Trophoblast cell (in vitro differentiated cells and primary cell): ENCODE results near the gene SRSF2.

ENCODE experiments used
- DNase-seq, 2 donors: peaks; one replicate each; pipeline ENCODE4 v3.0.0-alpha.2; 2016
- H2AFZ ChIP-seq: 2 replicates; pipeline ENCODE4 v1.6.1; 2013; ENCODE audit warnings: low read length, moderate library complexity, mild to moderate bottlenecking; ENCODE audit not compliant: insufficient read depth, poor library complexity
- H2AK5ac ChIP-seq: 2 replicates; pipeline ENCODE4 v1.6.1; 2013; ENCODE audit warnings: mild to moderate bottlenecking, low read length
- H2BK120ac ChIP-seq: 2 replicates; pipeline ENCODE4 v1.6.1; 2013; ENCODE audit warnings: low read length, mild to moderate bottlenecking, moderate library complexity; ENCODE audit not compliant: insufficient read depth, poor library complexity
- H2BK12ac ChIP-seq: 2 replicates; pipeline ENCODE4 v1.6.1; 2013; ENCODE audit warnings: mild to moderate bottlenecking, low read length, moderate library complexity
- H2BK5ac ChIP-seq: 2 replicates; pipeline ENCODE4 v1.6.1; 2013; ENCODE audit warnings: low read length, low read depth, moderate library complexity, mild to moderate bottlenecking; ENCODE audit not compliant: poor library complexity
- H3K14ac ChIP-seq: 2 replicates; pipeline ENCODE4 v1.6.1; 2013; ENCODE audit warnings: mild to moderate bottlenecking, low read length
- H3K18ac ChIP-seq: 2 replicates; pipeline ENCODE4 v1.6.1; 2013; ENCODE audit warnings: mild to moderate bottlenecking, low read length
- H3K23ac ChIP-seq: 2 replicates; pipeline ENCODE4 v1.6.1; 2013; ENCODE audit warnings: low read length
- H3K27ac ChIP-seq: 2 replicates; pipeline ENCODE4 v1.5.1; 2013; ENCODE audit warnings: low read depth, mild to moderate bottlenecking, inconsistent platforms, low read length, moderate library complexity
- H3K27me3 ChIP-seq: 2 replicates; pipeline ENCODE4 v1.6.1; 2013; ENCODE audit warnings: inconsistent platforms, mild to moderate bottlenecking, low read length, moderate library complexity; ENCODE audit not compliant: insufficient read depth
- H3K36me3 ChIP-seq, 2 experiments: 1 replicate in 1 of 2; 2 replicates in 1 of 2; pipeline ENCODE4 v1.6.1; 2013; ENCODE audit warnings: low read length in 2 of 2, mild to moderate bottlenecking in 2 of 2, moderate library complexity in 1 of 2; ENCODE audit not compliant: insufficient read depth in 2 of 2, control insufficient read depth in 1 of 2
- H3K4ac ChIP-seq: 2 replicates; pipeline ENCODE4 v1.6.1; 2013; ENCODE audit warnings: low read depth, mild to moderate bottlenecking, low read length, moderate library complexity
- H3K4me1 ChIP-seq, 2 experiments: 1 replicate in 1 of 2; 2 replicates in 1 of 2; pipeline ENCODE4 v1.6.1; 2013; ENCODE audit warnings: low read length in 2 of 2, mild to moderate bottlenecking in 2 of 2, moderate library complexity in 1 of 2; ENCODE audit not compliant: insufficient read depth in 2 of 2, control insufficient read depth in 1 of 2
- H3K4me2 ChIP-seq: 2 replicates; pipeline ENCODE4 v1.6.1; 2013; ENCODE audit warnings: inconsistent platforms, mild to moderate bottlenecking, low read length, moderate library complexity
- H3K4me3 ChIP-seq: 2 replicates; pipeline ENCODE4 v1.5.1; 2013; ENCODE audit warnings: mild to moderate bottlenecking, low read depth, low read length, inconsistent platforms
- H3K79me1 ChIP-seq: one replicate; pipeline ENCODE4 v1.6.1; 2013; ENCODE audit warnings: low read length
- H3K79me2 ChIP-seq: 2 replicates; pipeline ENCODE4 v1.6.1; 2013; ENCODE audit warnings: low read length, mild to moderate bottlenecking; ENCODE audit not compliant: control insufficient read depth, insufficient read depth, poor library complexity
- H3K9ac ChIP-seq: 2 replicates; pipeline ENCODE4 v1.6.1; 2013; ENCODE audit warnings: mild to moderate bottlenecking, low read length
- H3K9me3 ChIP-seq: 2 replicates; pipeline ENCODE4 v1.6.1; 2013; ENCODE audit warnings: low read depth, mild to moderate bottlenecking, control low read depth, inconsistent platforms, low read length; ENCODE audit not compliant: insufficient read depth
- H4K12ac ChIP-seq: 2 replicates; pipeline ENCODE4 v1.6.1; 2013; ENCODE audit warnings: low read depth, mild to moderate bottlenecking, low read length, moderate library complexity
- H4K8ac ChIP-seq: 2 replicates; pipeline ENCODE4 v1.6.1; 2013; ENCODE audit warnings: low read depth, mild to moderate bottlenecking, low read length, moderate library complexity
- H4K91ac ChIP-seq: one replicate; pipeline ENCODE4 v1.6.1; 2013; ENCODE audit warnings: low read depth, mild to moderate bottlenecking, low read length, moderate library complexity
- WGBS: extraction: QIAGEN DNeasy Blood & Tissue Kit; methylation state at CpG from one replicate; pipeline ENCODE4 v1.1.7; 2013; ENCODE audit warnings: missing lambda C conversion rate; ENCODE audit not compliant: insufficient read length, insufficient coverage; ENCODE audit errors: extremely low coverage; 5-methylcytosine and 5-hydroxymethylcytosine counted together

SRSF2 gene

DNA sequence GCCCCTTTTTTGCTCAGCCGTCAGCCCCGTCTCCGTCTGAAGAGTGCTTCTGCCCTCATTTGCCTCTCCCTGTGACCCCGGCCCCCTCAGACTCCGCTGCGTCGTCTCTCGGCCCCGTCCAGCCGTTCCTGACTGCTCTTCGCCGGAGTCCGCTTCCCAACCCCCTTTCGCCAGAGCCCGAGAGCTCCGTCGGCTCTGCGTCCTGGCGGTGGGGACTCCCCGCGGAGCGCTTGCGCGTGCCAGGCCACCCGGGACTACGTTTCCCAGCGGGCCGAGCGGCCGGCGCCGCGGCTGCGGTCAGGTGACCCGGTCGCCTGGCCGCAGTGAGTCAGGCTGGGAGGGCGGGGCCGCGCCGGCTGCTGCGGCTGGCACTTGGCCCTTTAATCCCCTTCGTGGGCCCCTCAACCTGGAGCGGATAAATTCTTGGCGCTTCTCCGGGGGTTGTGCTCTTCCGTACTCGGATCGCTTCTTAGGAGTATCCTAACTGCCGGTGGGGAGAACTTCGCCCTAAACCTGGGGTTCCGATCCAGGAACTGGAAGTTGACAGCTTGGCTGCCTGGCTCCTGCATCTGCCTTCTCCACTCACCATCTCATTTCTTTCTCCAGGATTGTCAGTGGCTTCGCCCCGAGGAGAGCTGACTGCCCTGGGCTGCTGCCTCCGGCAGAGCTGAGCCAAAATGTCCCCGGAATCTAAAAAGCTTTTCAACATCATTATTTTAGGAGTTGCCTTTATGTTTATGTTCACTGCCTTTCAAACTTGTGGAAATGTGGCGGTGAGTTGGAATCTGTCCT, 741 bp upstream of the SRSF2 start, which contains the start of gene MFSD11:
MFSD11 (plus strand) TSS at position 444 of the 792 bp plus-strand sequence; CDS start at position 678, 234 bp downstream.
- peak within 1 kb of the TSS; percentile 100 for H3K14ac ChIP-seq
- H3K27ac ChIP-seq: peak within 1 kb of the TSS; percentile 99
- H2BK5ac ChIP-seq: peak within 1 kb of the TSS; percentile 99
- H3K79me1 ChIP-seq: peaks cover 17% of the 10 kb centered on the region
- H3K4me3 ChIP-seq: peak within 1 kb of the TSS; percentile 97
- DNase-seq: peak; percentile 94 to 95
- peak within 1 kb of the TSS; percentile 67 for H2BK12ac ChIP-seq
- H2AFZ ChIP-seq: peak within 1 kb of the TSS; percentile 77
- H4K91ac ChIP-seq: peak within 1 kb of the TSS; percentile 99
- peak within 1 kb of the TSS; percentile 96 for H3K9ac ChIP-seq
- peaks cover 0 to 2% of the 10 kb centered on the region in 2 experiments for H3K4me1 ChIP-seq
- H2AK5ac ChIP-seq: peak within 1 kb of the TSS; percentile 99
- peak within 1 kb of the TSS; percentile 96 for H4K12ac ChIP-seq
- no CpG with 5 or more reads among the region's 57 CpGs for WGBS
- H3K9me3 ChIP-seq: no peaks in the 10 kb centered on the region
- H2BK120ac ChIP-seq: peak within 1 kb of the TSS; percentile 98
- H3K4me2 ChIP-seq: peak within 1 kb of the TSS; percentile 92
- H3K18ac ChIP-seq: peak within 1 kb of the TSS; percentile 99
- no peak within 1 kb of the TSS for H3K23ac ChIP-seq
- H4K8ac ChIP-seq: peak within 1 kb of the TSS; percentile 99
- peaks cover 9 to 19% of the 10 kb centered on the region in 2 experiments for H3K36me3 ChIP-seq
- no peaks in the 10 kb centered on the region for H3K27me3 ChIP-seq
- peak within 1 kb of the TSS; percentile 96 for H3K4ac ChIP-seq
- peaks cover 18% of the 10 kb centered on the region for H3K79me2 ChIP-seq

DNA sequence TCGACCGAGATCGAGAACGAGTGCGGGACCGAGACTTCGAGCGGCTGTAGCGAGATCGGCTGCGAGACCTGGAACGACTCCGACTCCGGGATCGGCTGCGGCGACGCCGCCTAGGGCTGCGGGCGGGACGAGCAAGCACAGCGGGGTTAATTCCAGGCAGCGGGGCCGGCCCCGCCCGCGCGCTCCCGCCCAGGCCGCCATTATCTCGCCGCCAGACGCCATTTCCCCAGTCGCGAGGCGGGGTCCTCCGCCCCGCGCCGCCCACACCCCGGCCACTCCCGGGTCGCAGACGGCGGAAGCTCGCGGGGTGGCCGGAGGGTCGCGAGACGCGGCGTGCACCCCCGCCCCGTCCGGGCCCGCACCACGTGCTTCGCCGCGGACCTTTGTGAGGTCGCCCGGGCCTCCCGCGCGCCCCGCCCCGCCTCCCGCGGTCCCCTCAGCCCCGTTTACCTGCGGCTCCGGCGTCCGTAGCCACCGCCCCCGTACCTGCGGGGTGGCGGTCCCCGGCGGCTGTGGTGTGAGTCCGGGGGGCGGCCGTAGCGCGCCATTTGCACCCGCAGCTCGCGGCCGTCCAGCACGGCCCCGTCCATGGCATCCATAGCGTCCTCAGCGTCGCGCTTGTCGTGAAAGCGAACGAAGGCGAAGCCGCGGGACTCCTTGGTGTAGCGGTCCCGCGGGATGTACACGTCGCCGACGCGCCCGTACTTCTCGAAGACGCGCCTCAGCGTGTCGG, 616 bp downstream of the SRSF2 start:
- Histone ChIP-seq H3K4me2 (peak overlapping the region; percentile 55), H3K27me3 (no peaks in the 10 kb centered on the region), H3K14ac (peak overlapping the region; percentile 100), H3K9ac (peak overlapping the region; percentile 91), H2AK5ac (peak overlapping the region; percentile 99), H3K18ac (peak overlapping the region; percentile 99), H4K91ac (peak overlapping the region; percentile 98), H4K8ac (peak overlapping the region; percentile 96), H2AFZ (peak overlapping the region; percentile 30), H3K79me2 (peaks cover 18% of the 10 kb centered on the region), H4K12ac (peak overlapping the region; percentile 65), H3K4ac (peak overlapping the region; percentile 89), H3K4me1 (peaks cover 0 to 2% of the 10 kb centered on the region in 2 experiments), H3K36me3 (peaks cover 10 to 20% of the 10 kb centered on the region in 2 experiments), H3K23ac (no peak overlapping the region), H2BK120ac (peak overlapping the region; percentile 81), H3K27ac (peak overlapping the region; percentile 96), H2BK5ac (peak overlapping the region; percentile 90), H3K4me3 (peak overlapping the region; percentile 97), H3K9me3 (no peaks in the 10 kb centered on the region), H2BK12ac (peak overlapping the region; percentile 67), H3K79me1 (peaks cover 17% of the 10 kb centered on the region)
- WGBS: no CpG with 5 or more reads among the region's 117 CpGs
- DNase-seq: peak; percentile 59 to 73

DNA sequence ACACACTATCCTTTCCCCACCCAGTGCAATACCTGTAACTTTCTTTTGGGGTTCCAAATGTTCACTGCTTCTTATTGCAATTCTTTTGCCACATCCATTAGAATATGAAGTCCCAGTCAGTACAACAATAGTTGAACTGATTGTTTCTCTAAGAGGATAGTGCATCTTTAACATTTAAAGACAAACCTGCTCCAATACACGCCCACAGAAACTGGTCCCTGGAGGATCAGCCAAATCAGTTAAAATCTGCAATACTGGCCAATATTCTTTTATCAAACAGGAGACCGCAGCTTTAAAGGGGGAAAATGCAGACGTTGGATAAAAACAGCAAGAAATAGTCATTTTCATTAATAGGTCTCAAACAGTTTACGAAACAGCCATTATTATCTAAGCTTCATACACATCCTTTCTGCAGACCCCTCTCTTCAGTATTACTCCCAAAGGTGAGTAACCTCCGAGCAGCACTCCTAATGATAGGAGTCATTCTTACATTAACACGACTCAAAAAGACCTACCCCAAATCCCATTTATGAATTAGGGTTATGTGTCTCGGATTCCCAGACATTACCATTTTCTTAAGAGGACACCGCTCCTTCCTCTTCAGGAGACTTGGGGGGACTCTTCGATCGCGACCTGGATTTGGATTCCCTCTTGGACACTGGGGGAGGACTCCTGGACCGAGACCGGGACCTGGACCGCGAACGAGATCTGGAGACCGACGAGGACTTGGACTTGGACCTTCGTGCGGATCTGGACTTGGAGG, 1.4 kb downstream of the SRSF2 start:
- H3K4me3 ChIP-seq: peak overlapping the region; percentile 97
- no peaks in the 10 kb centered on the region for H3K27me3 ChIP-seq
- H3K36me3 ChIP-seq: peaks cover 10 to 22% of the 10 kb centered on the region in 2 experiments

DNA sequence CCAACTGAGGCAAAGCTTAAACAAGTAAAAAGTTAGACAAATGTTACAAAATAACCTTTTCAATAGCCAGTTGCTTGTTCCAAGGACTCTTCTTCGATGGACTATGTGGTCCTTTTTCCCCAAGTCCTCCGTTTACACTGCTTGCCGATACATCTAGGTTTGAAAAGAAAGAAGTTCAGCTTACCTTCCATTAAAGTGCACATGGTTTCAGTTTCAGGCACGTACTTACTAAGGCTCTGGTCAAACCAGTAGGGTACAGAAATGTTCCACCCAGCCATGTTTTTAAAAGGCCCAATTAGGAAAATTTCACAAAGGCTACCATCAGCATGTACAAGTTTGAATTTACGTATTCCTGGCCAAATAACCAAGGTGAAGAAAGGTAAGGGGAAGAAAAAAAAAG, 2.1 kb downstream of the SRSF2 start:
- no peak overlapping the region for H2BK5ac ChIP-seq
- peak in 1 of 2 donors; percentile 33 for DNase-seq
- peaks cover 17% of the 10 kb centered on the region for H3K79me1 ChIP-seq
- H3K9ac ChIP-seq: no peak overlapping the region
- H3K4me2 ChIP-seq: peak overlapping the region; percentile 55
- H3K36me3 ChIP-seq: peaks cover 10 to 22% of the 10 kb centered on the region in 2 experiments
- no peak overlapping the region for H3K27ac ChIP-seq
- H3K4me1 ChIP-seq: peaks cover 0 to 2% of the 10 kb centered on the region in 2 experiments
- H3K23ac ChIP-seq: no peak overlapping the region
- no peak overlapping the region for H3K4me3 ChIP-seq
- no peak overlapping the region for H2AK5ac ChIP-seq
- no peak overlapping the region for H4K8ac ChIP-seq
- no peaks in the 10 kb centered on the region for H3K9me3 ChIP-seq
- no peak overlapping the region for H3K14ac ChIP-seq
- H2BK120ac ChIP-seq: no peak overlapping the region
- H4K91ac ChIP-seq: no peak overlapping the region
- peaks cover 18% of the 10 kb centered on the region for H3K79me2 ChIP-seq
- H3K4ac ChIP-seq: no peak overlapping the region
- H4K12ac ChIP-seq: no peak overlapping the region
- no peak overlapping the region for H2AFZ ChIP-seq
- no peaks in the 10 kb centered on the region for H3K27me3 ChIP-seq
- WGBS: no CpG with 5 or more reads among the region's 5 CpGs
- H2BK12ac ChIP-seq: no peak overlapping the region
- no peak overlapping the region for H3K18ac ChIP-seq

More for the DNA sequence above, 1.4 kb downstream of the SRSF2 start:
- peak overlapping the region; percentile 91 for H3K9ac ChIP-seq
- no peak for DNase-seq
- H3K79me1 ChIP-seq: peaks cover 17% of the 10 kb centered on the region
- H3K18ac ChIP-seq: peak overlapping the region; percentile 99
- H3K4ac ChIP-seq: peak overlapping the region; percentile 89
- peak overlapping the region; percentile 100 for H3K14ac ChIP-seq
- WGBS: no CpG with 5 or more reads among the region's 20 CpGs
- peak overlapping the region; percentile 97 for H2AK5ac ChIP-seq
- H3K4me2 ChIP-seq: peak overlapping the region; percentile 55
- peak overlapping the region; percentile 96 for H4K8ac ChIP-seq
- peak overlapping the region; percentile 81 for H2BK120ac ChIP-seq
- peaks cover 0 to 2% of the 10 kb centered on the region in 2 experiments for H3K4me1 ChIP-seq
- no peak overlapping the region for H3K23ac ChIP-seq
- H3K79me2 ChIP-seq: peaks cover 18% of the 10 kb centered on the region
- peak overlapping the region; percentile 98 for H4K91ac ChIP-seq
- H2AFZ ChIP-seq: peak overlapping the region; percentile 11
- H2BK12ac ChIP-seq: no peak overlapping the region
- peak overlapping the region; percentile 55 for H4K12ac ChIP-seq
- no peaks in the 10 kb centered on the region for H3K9me3 ChIP-seq
- peak overlapping the region; percentile 90 for H2BK5ac ChIP-seq
- H3K27ac ChIP-seq: peak overlapping the region; percentile 96
